Keratinocyte (primary cell): ENCODE results near the gene SRRM5. TPM values are rescaled to one million over a fixed set of nuclear protein-coding genes. Genes with fewer than 3 reads are reported as not detected.
A peak's percentile ranks its signal among the peaks of the same experiment; 100 is the strongest.

Experiments used
- DNase-seq: peaks from one replicate; pipeline ENCODE4 v3.0.0-alpha.2; 2011; ENCODE audit warnings: low read depth, missing footprints, low spot score
- FAIRE-seq: peaks from 2 replicates; lab custom pipeline; 2011; peaks lifted over from hg19 to GRCh38; lab: Jason Lieb, UNC
- H2AFZ ChIP-seq: 2 replicates; pipeline ENCODE4 v1.6.0; 2012; ENCODE audit warnings: low read length, control low read depth, inconsistent platforms; ENCODE audit not compliant: control insufficient read depth
- H3K27ac ChIP-seq: 2 replicates; pipeline ENCODE4 v1.5.1; 2011; ENCODE audit warnings: low read length; ENCODE audit not compliant: control insufficient read depth, insufficient read depth
- H3K27me3 ChIP-seq: 3 replicates; pipeline ENCODE4 v1.6.0; 2011; ENCODE audit warnings: low read length; ENCODE audit not compliant: control insufficient read depth, insufficient read depth; ENCODE audit errors: extremely low read depth
- H3K36me3 ChIP-seq, 2 experiments: 2 replicates in 1 of 2; 3 replicates in 1 of 2; pipeline ENCODE4 v1.5.1; 2011; ENCODE audit warnings: low read length in 2 of 2, mild to moderate bottlenecking in 1 of 2; ENCODE audit not compliant: control insufficient read depth in 2 of 2, insufficient read depth in 2 of 2; ENCODE audit errors: extremely low read depth in 1 of 2
- H3K4me1 ChIP-seq: 3 replicates; pipeline ENCODE4 v1.5.1; 2011; ENCODE audit warnings: low read length; ENCODE audit not compliant: control insufficient read depth, insufficient read depth; ENCODE audit errors: extremely low read depth
- H3K4me2 ChIP-seq: 3 replicates; pipeline ENCODE4 v1.6.0; 2011; ENCODE audit warnings: low read depth, low read length; ENCODE audit not compliant: control insufficient read depth, insufficient read depth; ENCODE audit errors: extremely low read depth
- H3K4me3 ChIP-seq, 3 experiments: fragments of 200-600 bp in 1 of 3; sonication (generic) in 1 of 3; 2 replicates in 2 of 3; 3 replicates in 1 of 3; pipeline ENCODE4 v1.5.1; 2011 to 2016; ENCODE audit warnings: low read length in 3 of 3, mild to moderate bottlenecking in 3 of 3, control low read depth in 2 of 3, inconsistent platforms in 1 of 3, low read depth in 1 of 3, mixed read lengths in 1 of 3, mixed run types in 1 of 3, moderate library complexity in 1 of 3; ENCODE audit not compliant: control insufficient read depth in 2 of 3, insufficient read depth in 2 of 3; ENCODE audit errors: extremely low read depth in 1 of 3
- H3K79me2 ChIP-seq: 2 replicates; pipeline ENCODE4 v1.6.0; 2012; ENCODE audit warnings: low read length; ENCODE audit not compliant: control insufficient read depth, insufficient read depth
- H3K9ac ChIP-seq: 3 replicates; pipeline ENCODE4 v1.6.0; 2011; ENCODE audit warnings: low read length; ENCODE audit not compliant: control insufficient read depth, insufficient read depth; ENCODE audit errors: extremely low read depth
- H3K9me1 ChIP-seq: 3 replicates; pipeline ENCODE4 v1.6.0; 2011; ENCODE audit warnings: low read length; ENCODE audit not compliant: control insufficient read depth, insufficient read depth; ENCODE audit errors: extremely low read depth
- H3K9me3 ChIP-seq: 2 replicates; pipeline ENCODE4 v1.5.1; 2012; ENCODE audit warnings: low read depth, low read length; ENCODE audit not compliant: control insufficient read depth
- H4K20me1 ChIP-seq: 3 replicates; pipeline ENCODE4 v1.6.0; 2011; ENCODE audit warnings: low read length; ENCODE audit not compliant: control insufficient read depth, insufficient read depth; ENCODE audit errors: extremely low read depth
- EZH2 ChIP-seq: IDR thresholded peaks from one replicate; pipeline ENCODE4 v1.6.1; 2012; ENCODE audit warnings: inconsistent platforms, mild to moderate bottlenecking, low read length, moderate library complexity
- dilution Hi-C: fragments of 300-500 bp; cut with MboI; formaldehyde crosslinking; loops from one replicate; pipeline ENCODE4 v1.7.0; 2020; ENCODE audit warnings: low sequenced_read_pairs; ENCODE audit not compliant: extremely low pct_ligation_motif_present
- polyA plus RNA-seq, 5 experiments: library from polyadenylated mRNA; depleted of rRNA in 3 of 5; stranded (reverse) in 3 of 5; stranded (forward) in 1 of 5; unstranded in 1 of 5; fragments of >200 nt; gene quantifications; 1 replicate in 1 of 5; 2 replicates in 3 of 5; 3 replicates in 1 of 5; pipeline versions ENCODE4 v1.2.1 to v1.2.3, GENCODE V29; 2011 to 2012; ENCODE audit warnings: missing spikeins in 2 of 5, low read depth in 1 of 5, low replicate concordance in 1 of 5
- TF ChIP-seq, protein P1 (sequence below), 3 experiments: IDR thresholded peaks in 1 of 3; conservative IDR thresholded peaks in 1 of 3; optimal IDR thresholded peaks in 1 of 3; 2 replicates in 2 of 3; 3 replicates in 1 of 3; pipeline versions ENCODE3 to v1.5.1; 2011; ENCODE audit warnings: low read length in 3 of 3, mild to moderate bottlenecking in 3 of 3, moderate library complexity in 2 of 3, control low read depth in 1 of 3, inconsistent platforms in 1 of 3; ENCODE audit not compliant: insufficient read depth in 2 of 3; ENCODE audit errors: extremely low read depth in 1 of 3

The SRRM5 gene
- polyA plus RNA-seq, 1 donor (not counting 4 experiments of a cell fraction or from before 2014, with no cell fraction given) = 0.03 TPM

- no peak for DNase-seq
- H3K4me1 ChIP-seq = peaks cover 16% of the 10 kb centered on the region
- peak overlapping the region; percentile 67 for H2AFZ ChIP-seq
- H3K4me3 ChIP-seq = peak overlapping the region; percentile 54 to 69 (median 54)
- FAIRE-seq = peak; percentile 34
- peaks cover 0 to 4% of the 10 kb centered on the region in 2 experiments for H3K36me3 ChIP-seq
- H3K4me2 ChIP-seq = peak overlapping the region; percentile 86
- H3K27ac ChIP-seq = peak overlapping the region; percentile 63
- dilution Hi-C loops = no loop called here
- no peaks in the 10 kb centered on the region for H4K20me1 ChIP-seq
- peak overlapping the region; percentile 67 for H3K9ac ChIP-seq
- no peaks in the 10 kb centered on the region for H3K9me3 ChIP-seq
- H3K79me2 ChIP-seq = peaks cover 15% of the 10 kb centered on the region
- TF ChIP-seq EZH2 = no peak
- TF ChIP-seq, protein P1, sequence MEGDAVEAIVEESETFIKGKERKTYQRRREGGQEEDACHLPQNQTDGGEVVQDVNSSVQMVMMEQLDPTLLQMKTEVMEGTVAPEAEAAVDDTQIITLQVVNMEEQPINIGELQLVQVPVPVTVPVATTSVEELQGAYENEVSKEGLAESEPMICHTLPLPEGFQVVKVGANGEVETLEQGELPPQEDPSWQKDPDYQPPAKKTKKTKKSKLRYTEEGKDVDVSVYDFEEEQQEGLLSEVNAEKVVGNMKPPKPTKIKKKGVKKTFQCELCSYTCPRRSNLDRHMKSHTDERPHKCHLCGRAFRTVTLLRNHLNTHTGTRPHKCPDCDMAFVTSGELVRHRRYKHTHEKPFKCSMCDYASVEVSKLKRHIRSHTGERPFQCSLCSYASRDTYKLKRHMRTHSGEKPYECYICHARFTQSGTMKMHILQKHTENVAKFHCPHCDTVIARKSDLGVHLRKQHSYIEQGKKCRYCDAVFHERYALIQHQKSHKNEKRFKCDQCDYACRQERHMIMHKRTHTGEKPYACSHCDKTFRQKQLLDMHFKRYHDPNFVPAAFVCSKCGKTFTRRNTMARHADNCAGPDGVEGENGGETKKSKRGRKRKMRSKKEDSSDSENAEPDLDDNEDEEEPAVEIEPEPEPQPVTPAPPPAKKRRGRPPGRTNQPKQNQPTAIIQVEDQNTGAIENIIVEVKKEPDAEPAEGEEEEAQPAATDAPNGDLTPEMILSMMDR (optimal IDR thresholded peaks at IDR 0.05 in 1 of 3, IDR thresholded peaks at IDR 0.05 in 1 of 3, conservative IDR thresholded peaks at IDR 0.05 in 1 of 3; ENCODE audit: extremely low read depth in 1 of 3, insufficient read depth in 2 of 3, low read length in 3 of 3) = no peak
- H3K9me1 ChIP-seq = no peaks in the 10 kb centered on the region
- H3K27me3 ChIP-seq = no peaks in the 10 kb centered on the region
These were observed 7.0 kb downstream of the SRRM5 start for GRCh38 chr19:43618921-43619261.

- Histone ChIP-seq H2AFZ (peak within 1 kb of the TSS; percentile 67), H3K9me3 (no peaks in the 10 kb centered on the region), H3K4me2 (peak within 1 kb of the TSS; percentile 86), H3K9ac (peak within 1 kb of the TSS; percentile 67), H3K9me1 (no peaks in the 10 kb centered on the region), H4K20me1 (no peaks in the 10 kb centered on the region), H3K27ac (peak within 1 kb of the TSS; percentile 63), H3K4me3 (peak within 1 kb of the TSS; percentile 54 to 69 (median 54)), H3K4me1 (peaks cover 16% of the 10 kb centered on the region), H3K27me3 (no peaks in the 10 kb centered on the region), H3K36me3 (peaks cover 0 to 2% of the 10 kb centered on the region in 2 experiments), H3K79me2 (peaks cover 15% of the 10 kb centered on the region)
- DNase-seq (peak; percentile 56), FAIRE-seq (peak; percentile 84)
- dilution Hi-C loops = no loop called here
- no peak for TF ChIP-seq EZH2
- TF ChIP-seq, protein P1 (optimal IDR thresholded peaks at IDR 0.05 in 1 of 3, IDR thresholded peaks at IDR 0.05 in 1 of 3, conservative IDR thresholded peaks at IDR 0.05 in 1 of 3; ENCODE audit: extremely low read depth in 1 of 3, insufficient read depth in 2 of 3, low read length in 3 of 3) = peak in 1 of 3 experiments; percentile 3
These were observed 7.6 kb downstream of the SRRM5 start, which contains the start of gene ZNF428 for GRCh38 chr19:43619262-43620060. TSS of gene ZNF428 (minus strand) at chr19:43619629. CDS start at chr19:43614304, 5,325 bp downstream.
